Embryonic facial prominence (tissue), 1 donor: ENCODE measurements around the gene TSR1.

Source experiments
- DNase-seq: peaks from one replicate; pipeline ENCODE4 v3.0.0-alpha.2; 2016; ENCODE audit errors: extremely low spot score

The TSR1 gene

DNA sequence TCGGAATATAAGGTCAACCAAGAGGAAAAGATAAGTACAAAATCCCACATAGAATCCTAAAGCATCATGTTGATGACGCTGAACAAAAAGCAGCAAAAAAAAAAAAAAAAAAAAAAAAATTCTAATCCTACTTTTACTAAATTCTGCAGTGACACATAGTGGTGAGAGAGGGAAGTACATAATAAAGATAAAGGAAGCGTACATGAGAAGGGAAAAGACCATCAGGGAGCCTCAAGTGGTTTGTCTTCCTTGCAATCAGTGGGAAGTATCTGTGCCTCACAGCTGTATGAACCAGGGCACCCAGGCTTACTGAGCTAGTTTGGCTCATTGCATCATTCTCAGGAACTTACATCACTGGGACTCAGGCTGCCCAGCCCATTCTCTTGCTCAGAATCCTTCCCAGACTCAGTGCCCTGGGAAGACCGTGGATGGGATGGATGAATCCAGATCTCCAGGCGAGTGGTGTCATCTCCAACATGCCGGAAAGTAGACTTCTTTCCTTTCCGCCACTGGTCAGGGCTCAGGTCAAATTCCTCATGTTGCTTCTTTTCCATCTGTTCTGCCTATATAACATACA, 53.9 kb downstream of the TSR1 start:
- DNase-seq: peak; percentile 52

- no peak for DNase-seq
These were observed 56.5 kb downstream of the TSR1 start for GRCh38 chr17:2279707-2280106.

DNA sequence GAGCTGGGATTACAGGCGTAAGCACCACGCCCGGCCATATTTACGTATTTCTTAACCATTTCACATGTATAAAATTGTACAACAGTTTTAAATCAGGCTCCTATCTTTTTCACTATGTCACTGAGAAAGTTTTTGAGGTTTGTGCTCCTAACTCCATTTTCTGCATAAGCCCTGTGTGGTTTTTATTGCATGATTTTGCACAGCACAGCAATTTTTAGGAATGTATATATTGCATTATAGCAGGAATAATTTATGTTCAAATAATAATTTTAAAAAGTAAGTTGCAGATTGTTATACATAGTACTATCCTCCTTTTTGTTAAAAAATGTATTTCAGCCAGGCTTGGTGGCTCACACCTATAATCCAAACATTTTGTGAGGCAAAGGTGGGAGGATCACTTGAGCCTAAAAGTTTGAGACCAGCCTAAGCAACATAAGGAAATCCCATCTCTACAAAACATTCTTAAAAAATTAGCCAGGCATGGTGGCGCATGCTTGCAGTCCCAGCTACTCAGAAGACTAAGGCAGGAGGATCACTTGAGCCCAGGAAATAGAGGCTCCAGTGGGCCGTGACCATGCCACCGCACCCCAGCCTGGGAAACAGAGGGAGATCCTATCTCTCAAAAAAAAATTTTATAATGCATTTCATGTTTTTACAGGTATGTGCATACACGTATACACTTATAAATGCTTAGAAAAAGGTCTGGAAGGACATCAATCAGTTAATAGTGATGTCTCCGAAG, 58.7 kb downstream of the TSR1 start:
- DNase-seq: no peak

- no peak for DNase-seq
These were observed 60.5 kb downstream of the TSR1 start for GRCh38 chr17:2275722-2276121.

GRCh38 chr17:2274414-2274813, 61.8 kb downstream of the TSR1 start:
- DNase-seq: no peak
